Stimulated activated CD8-positive, alpha-beta memory T cell treated with anti-CD3 and anti-CD28 coated beads, Interleukin-4, amount 100 ng/mL, for 24 hours (primary cell): Measurements from ENCODE around the gene SLC39A7.

ENCODE experiments used
- DNase-seq: peaks from one replicate; pipeline ENCODE4 v3.0.0-alpha.2; 2020; ENCODE audit warnings: low read depth

SLC39A7 gene

DNA sequence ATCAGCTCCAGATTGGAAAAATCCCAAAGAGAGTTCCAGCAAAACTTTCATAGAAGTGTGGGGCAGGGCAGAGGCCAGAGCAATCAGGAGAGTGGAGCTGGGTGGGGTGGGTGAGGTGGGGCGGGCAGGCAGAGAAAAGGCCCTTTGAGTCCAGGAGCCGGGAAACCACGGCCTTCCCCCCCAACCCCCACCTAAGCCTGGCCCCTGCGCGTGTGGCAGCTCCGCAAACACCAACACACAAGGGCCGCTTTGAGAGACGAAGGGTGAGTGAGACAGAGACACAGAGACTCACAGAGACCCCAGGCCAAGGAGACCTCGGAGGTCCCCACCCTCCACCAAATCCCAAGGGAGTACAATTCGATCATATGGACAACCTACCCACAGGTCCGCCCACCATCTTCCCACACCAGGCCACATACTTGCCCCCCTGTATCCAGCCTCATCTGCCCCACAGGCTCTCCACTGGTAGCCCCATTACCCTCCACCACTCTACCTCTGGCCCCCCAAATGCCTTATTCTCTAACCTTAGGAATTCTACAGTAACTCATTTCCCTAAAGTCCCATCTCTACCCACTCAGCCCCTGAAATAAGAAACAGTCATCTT, 10.1 kb upstream of the SLC39A7 start:
- DNase-seq = no peak

DNA sequence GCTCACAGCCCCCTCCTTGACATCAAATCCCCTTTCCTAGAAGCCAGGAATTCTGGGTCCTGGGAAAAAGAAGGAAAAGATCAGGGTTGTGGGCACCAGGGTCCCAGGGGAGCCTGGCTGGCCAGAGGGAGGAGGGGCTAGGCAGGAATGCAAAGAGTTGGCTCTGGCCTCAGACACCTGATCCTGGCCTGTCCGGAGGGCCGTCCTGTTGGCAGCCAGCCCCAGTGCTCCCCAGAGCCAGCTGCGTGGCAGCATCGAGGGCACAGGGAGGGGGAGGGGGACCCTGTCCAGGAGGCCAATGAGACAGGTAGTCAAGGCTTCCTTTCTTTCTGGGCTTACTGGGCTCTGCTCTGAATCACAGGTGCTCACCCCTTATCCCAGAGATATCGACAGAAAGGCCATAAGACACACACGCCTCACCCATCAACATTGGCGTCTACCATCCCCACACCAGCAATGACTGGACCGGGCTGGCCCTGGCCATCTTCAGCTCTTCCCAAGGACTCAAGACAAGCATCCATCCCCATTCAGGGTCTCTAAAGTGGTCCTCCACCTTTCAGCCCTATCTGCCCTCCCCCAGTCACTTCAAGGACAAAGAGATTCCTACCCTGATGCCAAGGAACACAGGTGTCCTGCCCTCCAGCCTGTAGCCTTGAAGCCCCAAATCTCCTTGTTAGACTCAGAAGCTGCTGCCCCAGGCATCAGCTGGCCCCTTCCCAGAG, 9.1 kb upstream of the SLC39A7 start:
- DNase-seq = no peak

DNA sequence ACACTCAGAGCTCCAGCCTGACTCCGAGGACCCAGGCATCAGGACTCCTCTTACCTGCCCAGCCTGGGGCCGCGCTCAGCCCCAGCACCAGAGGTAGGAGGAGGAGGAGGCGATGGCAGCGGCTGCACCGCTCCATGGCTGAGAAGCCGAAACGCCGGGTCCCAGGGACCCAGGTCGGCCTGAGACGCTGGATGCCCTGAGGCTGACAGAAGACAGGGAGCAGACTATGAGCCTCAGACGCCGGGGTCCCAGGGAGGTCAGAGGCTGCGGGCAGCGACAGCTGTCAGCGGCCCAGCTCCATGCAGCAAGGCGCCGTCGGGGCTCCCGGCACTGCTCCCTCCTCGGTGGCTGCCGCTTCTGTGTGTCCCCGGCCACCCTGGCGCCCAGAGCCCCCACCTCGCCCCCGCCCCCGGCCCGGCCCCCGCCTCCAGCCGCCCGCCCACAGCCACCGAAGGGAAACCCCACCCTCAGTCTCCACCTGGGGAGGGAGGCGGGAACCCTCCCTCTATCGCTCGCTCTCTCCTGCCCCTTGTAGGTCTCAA, 8.5 kb upstream of the SLC39A7 start, which contains the start of gene COL11A2:
Gene COL11A2 (minus strand): TSS at position 363 of the 542 bp plus-strand sequence. CDS start 227 bp downstream, at position 136.
- no peak for DNase-seq

GRCh38 chr6:33192671-33193602, 7.7 kb upstream of the SLC39A7 start:
- no peak for DNase-seq

DNA sequence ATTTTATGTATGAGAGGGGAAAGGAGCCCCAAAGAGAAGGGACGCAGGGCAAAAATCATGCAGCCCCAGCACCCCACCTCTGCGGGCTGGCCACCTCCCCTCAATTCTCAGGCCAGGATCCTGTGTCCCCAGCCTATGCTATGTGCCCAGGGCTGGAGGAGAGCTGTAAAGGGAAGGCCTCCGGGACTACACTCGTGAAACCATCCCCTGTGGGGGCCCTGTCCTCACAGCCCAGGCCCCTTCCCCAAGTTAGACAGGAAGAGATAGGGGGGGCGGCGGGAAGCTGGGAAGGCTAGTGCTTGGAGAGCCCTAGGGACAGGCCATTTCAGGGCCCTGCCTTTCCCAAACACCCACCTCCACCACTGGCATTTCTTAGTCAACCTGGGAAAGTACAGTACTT, 7.0 kb upstream of the SLC39A7 start:
- no peak for DNase-seq

GRCh38 chr6:33194431-33194979, 6.2 kb upstream of the SLC39A7 start:
- DNase-seq = no peak

- DNase-seq = no peak
Measured at GRCh38 chr6:33195304-33196165, 5.1 kb upstream of the SLC39A7 start.

DNA sequence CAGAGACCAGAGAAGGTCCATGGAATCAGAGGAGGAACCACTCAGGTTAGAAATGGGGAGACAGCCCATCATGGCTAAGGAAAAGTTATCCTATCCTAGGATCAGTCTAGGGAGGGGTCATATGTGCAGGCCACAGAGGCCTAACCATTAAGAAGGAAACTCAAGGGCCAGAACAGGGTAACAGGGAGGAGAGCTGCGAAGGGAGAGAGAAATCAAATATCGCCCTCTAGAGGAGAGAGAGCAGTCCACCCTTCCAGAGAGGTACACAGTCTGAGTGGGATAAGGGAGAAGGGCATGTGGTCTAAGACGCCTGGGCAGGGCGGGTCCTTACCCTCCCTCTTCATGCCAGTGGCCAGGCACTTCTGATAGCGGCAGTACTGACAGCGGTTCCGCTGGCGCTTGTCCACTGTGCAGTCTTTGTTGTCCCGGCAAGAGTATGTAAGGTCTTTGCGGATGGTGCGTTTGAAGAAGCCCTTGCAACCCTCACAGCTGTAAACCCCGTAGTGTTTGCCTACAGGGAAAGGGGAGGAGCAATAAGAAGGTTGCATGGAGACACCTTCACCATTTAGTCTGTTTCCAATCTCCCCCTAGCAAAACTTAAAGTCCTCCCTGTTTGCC, 3.1 kb upstream of the SLC39A7 start:
- DNase-seq = no peak

GRCh38 chr6:33198159-33198852, 2.4 kb upstream of the SLC39A7 start:
- no peak for DNase-seq

GRCh38 chr6:33198853-33199436, 1.7 kb upstream of the SLC39A7 start:
- no peak for DNase-seq

- peak; percentile 60 for DNase-seq
Measured at GRCh38 chr6:33199687-33200218, 914 bp upstream of the SLC39A7 start.

DNA sequence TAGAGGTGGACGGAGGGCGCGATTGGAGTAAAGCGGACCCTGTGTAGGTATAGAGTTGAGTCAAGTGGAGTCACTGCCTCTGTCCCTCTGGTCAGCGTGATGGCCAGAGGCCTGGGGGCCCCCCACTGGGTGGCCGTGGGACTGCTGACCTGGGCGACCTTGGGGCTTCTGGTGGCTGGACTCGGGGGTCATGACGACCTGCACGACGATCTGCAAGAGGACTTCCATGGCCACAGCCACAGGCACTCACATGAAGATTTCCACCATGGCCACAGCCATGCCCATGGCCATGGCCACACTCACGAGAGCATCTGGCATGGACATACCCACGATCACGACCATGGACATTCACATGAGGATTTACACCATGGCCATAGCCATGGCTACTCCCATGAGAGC, 479 bp downstream of the SLC39A7 start:
- no peak for DNase-seq

GRCh38 chr6:33201935-33202334, 1.3 kb downstream of the SLC39A7 start:
- no peak for DNase-seq

GRCh38 chr6:33202799-33203198, 2.1 kb downstream of the SLC39A7 start:
- no peak for DNase-seq

DNA sequence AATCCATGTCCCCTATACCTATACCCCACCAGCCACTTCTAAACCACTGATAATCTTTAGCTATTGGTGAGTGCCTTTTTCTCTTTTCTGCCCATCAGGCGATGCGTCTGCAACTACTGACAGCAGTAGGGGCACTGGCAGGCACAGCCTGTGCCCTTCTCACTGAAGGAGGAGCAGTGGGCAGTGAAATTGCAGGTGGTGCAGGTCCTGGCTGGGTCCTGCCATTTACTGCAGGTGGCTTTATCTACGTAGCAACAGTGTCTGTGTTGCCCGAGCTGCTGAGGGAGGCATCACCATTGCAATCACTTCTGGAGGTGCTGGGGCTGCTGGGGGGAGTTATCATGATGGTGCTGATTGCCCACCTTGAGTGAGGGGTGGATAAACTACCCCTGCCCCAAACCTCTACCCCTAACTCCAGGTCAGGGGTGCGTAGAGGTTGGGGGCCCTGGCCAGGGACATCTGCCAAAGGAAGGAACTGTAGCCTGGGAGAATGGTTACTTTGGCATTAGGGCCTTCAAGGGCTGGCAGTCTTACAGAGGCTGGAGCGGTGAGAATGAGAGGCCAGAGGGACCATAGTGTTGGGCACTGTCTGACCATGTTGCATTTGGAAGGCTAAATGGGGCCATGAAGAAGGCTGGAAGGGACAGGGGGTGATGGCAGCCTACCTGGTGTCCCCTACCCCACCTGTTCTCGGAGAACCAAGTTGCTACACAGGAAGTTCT, 2.9 kb downstream of the SLC39A7 start:
- DNase-seq = no peak

DNA sequence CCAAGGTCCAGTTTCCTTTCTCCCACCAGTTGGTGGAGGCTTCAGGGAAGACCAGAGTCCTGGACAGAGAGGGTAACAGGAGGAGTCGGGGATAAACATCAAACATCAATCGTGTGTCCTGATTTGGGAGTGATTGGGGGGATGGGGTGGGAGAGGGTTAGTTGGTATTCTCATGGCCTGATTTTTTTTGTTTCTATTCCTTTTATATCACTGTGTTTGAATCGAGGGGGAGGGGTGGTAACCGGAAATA, 3.4 kb downstream of the SLC39A7 start:
- DNase-seq = no peak

DNA sequence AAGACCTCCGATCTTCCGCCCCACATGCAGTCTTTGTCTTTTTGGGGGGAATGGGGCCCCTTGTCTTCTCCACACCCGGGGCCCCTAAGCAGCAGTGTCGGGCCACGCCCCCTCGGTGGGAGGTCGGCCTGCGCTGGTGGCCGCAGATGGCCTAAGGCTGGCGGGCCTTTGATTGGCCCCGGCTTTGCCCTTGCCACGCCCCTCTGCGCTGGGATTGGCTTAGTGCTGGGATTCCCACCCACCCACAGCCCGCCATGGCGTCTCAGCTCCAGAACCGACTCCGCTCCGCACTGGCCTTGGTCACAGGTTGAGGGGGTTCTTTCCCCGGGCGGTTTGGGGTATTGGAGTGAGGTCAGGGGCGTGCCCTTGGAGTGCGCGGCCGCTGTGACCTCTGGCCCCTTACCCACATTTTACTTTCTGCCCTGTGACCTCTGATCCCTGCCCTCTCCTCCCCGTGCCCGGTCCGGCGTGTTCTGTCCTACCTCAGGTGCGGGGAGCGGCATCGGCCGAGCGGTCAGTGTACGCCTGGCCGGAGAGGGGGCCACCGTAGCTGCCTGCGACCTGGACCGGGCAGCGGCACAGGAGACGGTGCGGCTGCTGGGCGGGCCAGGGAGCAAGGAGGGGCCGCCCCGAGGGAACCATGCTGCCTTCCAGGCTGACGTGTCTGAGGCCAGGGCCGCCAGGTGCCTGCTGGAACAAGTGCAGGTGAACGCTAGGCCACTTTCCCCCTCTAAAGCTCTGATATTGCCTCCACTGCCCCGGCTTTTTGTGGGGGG, 3.9 kb downstream of the SLC39A7 start, which contains the start of gene HSD17B8:
Gene HSD17B8 (plus strand): TSS at position 241 of the 776 bp plus-strand sequence. CDS start 14 bp downstream, at position 255.
- peak; percentile 94 for DNase-seq
